GM18517 (cell line): ENCODE data around the gene TTLL9.

Experiments
- ATAC-seq: cut with Tn5 transposase; IDR thresholded peaks from one replicate; pipeline ENCODE4 v1.9.1; 2021; ENCODE audit warnings: mild to moderate bottlenecking, moderate library complexity; ENCODE audit not compliant: unreplicated experiment

The TTLL9 gene

GRCh38 chr20:31972471-31973021 lies 102.1 kb downstream of the TTLL9 start:
- ATAC-seq, result no peak

GRCh38 chr20:31974296-31974695 lies 103.9 kb downstream of the TTLL9 start:
- ATAC-seq, result no peak

GRCh38 chr20:31974951-31975487 lies 104.6 kb downstream of the TTLL9 start:
- ATAC-seq, result no peak

GRCh38 chr20:31975874-31976273 lies 105.4 kb downstream of the TTLL9 start:
- ATAC-seq, result no peak

GRCh38 chr20:31977080-31977479 lies 106.6 kb downstream of the TTLL9 start:
- ATAC-seq, result no peak

- no peak for ATAC-seq
These were observed 109.4 kb downstream of the TTLL9 start for GRCh38 chr20:31979713-31980426.

- no peak for ATAC-seq
These were observed 111.3 kb downstream of the TTLL9 start for GRCh38 chr20:31981784-31982183.

GRCh38 chr20:31984981-31985471 lies 114.6 kb downstream of the TTLL9 start:
- ATAC-seq, result no peak

GRCh38 chr20:31987744-31988143 lies 117.3 kb downstream of the TTLL9 start:
- no peak for ATAC-seq

GRCh38 chr20:31988430-31989015 lies 118.1 kb downstream of the TTLL9 start:
- ATAC-seq, result no peak

GRCh38 chr20:31989030-31989645 lies 118.7 kb downstream of the TTLL9 start:
- ATAC-seq, result no peak

- no peak for ATAC-seq
These were observed 120.4 kb downstream of the TTLL9 start for GRCh38 chr20:31990641-31991338.

- ATAC-seq, result no peak
These were observed 120.9 kb downstream of the TTLL9 start for GRCh38 chr20:31991339-31991705.

- no peak for ATAC-seq
These were observed 121.7 kb downstream of the TTLL9 start for GRCh38 chr20:31992086-31992485.
